ENCODE data around the gene MYO18A. TPM values are rescaled to one million over a fixed set of nuclear protein-coding genes. Genes with fewer than 3 reads are reported as not detected.
A peak's percentile ranks its signal among the peaks of the same experiment; 100 is the strongest.

Gene MYO18A
- total RNA-seq, 5 donors from 2014 or later (not counting 1 experiment from before 2014, with no cell fraction given) = 119 to 151 (median 145) TPM

- H3K4me3 Mint-ChIP-seq = no peak overlapping the region
- H3K9me3 Mint-ChIP-seq = no peaks in the 10 kb centered on the region
- Histone ChIP-seq H3K27ac (ENCODE audit: low read length) (no peak overlapping the region), H3K36me3 (ENCODE audit: control insufficient read depth in 2 of 2, extremely low read depth in 1 of 2, insufficient read depth in 1 of 2, low read length in 1 of 2) (no peaks in the 10 kb centered on the region), H3K9me3 (no peaks in the 10 kb centered on the region), H3K4me1 (ENCODE audit: control insufficient read depth in 1 of 2, extremely low read depth in 1 of 2, insufficient read depth in 2 of 2, low read length in 2 of 2) (peaks cover 2 to 36% of the 10 kb centered on the region in 2 experiments), H3K4me3 (ENCODE audit: control insufficient read depth in 1 of 2, extremely low read depth in 1 of 2, low read length in 1 of 2) (no peak overlapping the region), H3K27me3 (replicated peaks in 1 of 2; ENCODE audit: control insufficient read depth in 2 of 2, extremely low read depth in 1 of 2, insufficient read depth in 2 of 2, low read length in 1 of 2) (no peaks in the 10 kb centered on the region)
- no peaks in the 10 kb centered on the region for H3K36me3 Mint-ChIP-seq
- WGBS (ENCODE audit: insufficient coverage) = 83% methylated on average over 4 of the region's 4 CpGs
- peaks cover 36 to 53% (median 47%) of the 10 kb centered on the region in 3 donors for H3K4me1 Mint-ChIP-seq
- no peak overlapping the region for H3K27ac Mint-ChIP-seq
- no peak for DNase-seq
- no peak for ATAC-seq (replicated peaks in 1 of 4)
- ChIA-PET CTCF (no interaction called here), POLR2A (no interaction called here)
- H3K27me3 Mint-ChIP-seq = no peaks in the 10 kb centered on the region
Measured at GRCh38 chr17:29151567-29151966, 28.6 kb downstream of the MYO18A start.

GRCh38 chr17:29150161-29150560 is 30.0 kb downstream of the MYO18A start:
- ATAC-seq (replicated peaks in 1 of 4) (no peak), DNase-seq (no peak)
- no CpG with 5 or more reads among the region's 2 CpGs for WGBS (ENCODE audit: insufficient coverage)
- H3K4me3 ChIP-seq (ENCODE audit: control insufficient read depth in 1 of 2, extremely low read depth in 1 of 2, low read length in 1 of 2) = no peak overlapping the region
- Mint-ChIP-seq H3K27ac (peak overlapping the region; percentile 22 to 79), H3K4me3 (peak overlapping the region in 2 of 3 donors; percentile 73 to 74), H3K36me3 (no peaks in the 10 kb centered on the region), H3K27me3 (no peaks in the 10 kb centered on the region), H3K4me1 (peaks cover 39 to 59% (median 56%) of the 10 kb centered on the region in 3 donors), H3K9me3 (no peaks in the 10 kb centered on the region)
- H3K36me3 ChIP-seq (ENCODE audit: control insufficient read depth in 2 of 2, extremely low read depth in 1 of 2, insufficient read depth in 1 of 2, low read length in 1 of 2) = no peaks in the 10 kb centered on the region
- H3K9me3 ChIP-seq = no peaks in the 10 kb centered on the region
- ChIA-PET POLR2A (interaction anchor here in 1 of 2 donors (0.6 kb wide), 1 partner anchor 9 kb away, joined by 18 read pairs; no protein-coding TSS in a partner anchor), CTCF (interaction anchor here (1.0 to 6.8 kb wide), 7 partner anchors 10 to 220 kb away, joined by 3 to 184 read pairs (median 6); partner anchors contain the start of genes MYO18A (in 1 of the 2) and NUFIP2 (in 1 of the 2))
- no peaks in the 10 kb centered on the region for H3K27me3 ChIP-seq (replicated peaks in 1 of 2; ENCODE audit: control insufficient read depth in 2 of 2, extremely low read depth in 1 of 2, insufficient read depth in 2 of 2, low read length in 1 of 2)
- H3K4me1 ChIP-seq (ENCODE audit: control insufficient read depth in 1 of 2, extremely low read depth in 1 of 2, insufficient read depth in 2 of 2, low read length in 2 of 2) = peaks cover 5 to 35% of the 10 kb centered on the region in 2 experiments
- no peak overlapping the region for H3K27ac ChIP-seq (ENCODE audit: low read length)

- H3K36me3 Mint-ChIP-seq = no peaks in the 10 kb centered on the region
- POLR2A ChIA-PET = interaction anchor here in 1 of 2 donors (2.4 kb wide), 1 partner anchor 145 kb away, joined by 17 read pairs; the partner anchor contains the start of gene NUFIP2
- no peaks in the 10 kb centered on the region for H3K36me3 ChIP-seq (ENCODE audit: control insufficient read depth in 2 of 2, extremely low read depth in 1 of 2, insufficient read depth in 1 of 2, low read length in 1 of 2)
- peak overlapping the region; percentile 61 for H3K27ac ChIP-seq (ENCODE audit: low read length)
- no peaks in the 10 kb centered on the region for H3K27me3 ChIP-seq (replicated peaks in 1 of 2; ENCODE audit: control insufficient read depth in 2 of 2, extremely low read depth in 1 of 2, insufficient read depth in 2 of 2, low read length in 1 of 2)
- H3K9me3 Mint-ChIP-seq = no peaks in the 10 kb centered on the region
- no peaks in the 10 kb centered on the region for H3K27me3 Mint-ChIP-seq
- WGBS (ENCODE audit: insufficient coverage) = 55% methylated on average over 6 of the region's 8 CpGs
- H3K4me1 ChIP-seq (ENCODE audit: control insufficient read depth in 1 of 2, extremely low read depth in 1 of 2, insufficient read depth in 2 of 2, low read length in 2 of 2) = peaks cover 8 to 31% of the 10 kb centered on the region in 2 experiments
- CTCF ChIA-PET = interaction anchor here (0.6 to 6.8 kb wide), 15 partner anchors 10 to 220 kb away, joined by 3 to 184 read pairs (median 8); partner anchors contain the start of genes MYO18A (in 2 of the 2) and NUFIP2 (in 2 of the 2)
- peak overlapping the region; percentile 70 to 74 (median 73) for H3K4me3 Mint-ChIP-seq
- peaks cover 37 to 55% (median 53%) of the 10 kb centered on the region in 3 donors for H3K4me1 Mint-ChIP-seq
- DNase-seq (peak in 1 of 35 experiments; percentile 48), ATAC-seq (replicated peaks in 1 of 4) (no peak)
- peak overlapping the region; percentile 79 to 86 for H3K27ac Mint-ChIP-seq
- H3K4me3 ChIP-seq (ENCODE audit: control insufficient read depth in 1 of 2, extremely low read depth in 1 of 2, low read length in 1 of 2) = peak overlapping the region; percentile 50 to 76
- no peaks in the 10 kb centered on the region for H3K9me3 ChIP-seq
Measured at GRCh38 chr17:29149431-29150064, 30.6 kb downstream of the MYO18A start.

GRCh38 chr17:29148790-29149430 is 31.3 kb downstream of the MYO18A start:
- Histone ChIP-seq H3K4me1 (ENCODE audit: control insufficient read depth in 1 of 2, extremely low read depth in 1 of 2, insufficient read depth in 2 of 2, low read length in 2 of 2) (peaks cover 8 to 30% of the 10 kb centered on the region in 2 experiments), H3K36me3 (ENCODE audit: control insufficient read depth in 2 of 2, extremely low read depth in 1 of 2, insufficient read depth in 1 of 2, low read length in 1 of 2) (no peaks in the 10 kb centered on the region), H3K9me3 (no peaks in the 10 kb centered on the region), H3K27me3 (replicated peaks in 1 of 2; ENCODE audit: control insufficient read depth in 2 of 2, extremely low read depth in 1 of 2, insufficient read depth in 2 of 2, low read length in 1 of 2) (no peaks in the 10 kb centered on the region), H3K27ac (ENCODE audit: low read length) (peak overlapping the region; percentile 72), H3K4me3 (ENCODE audit: control insufficient read depth in 1 of 2, extremely low read depth in 1 of 2, low read length in 1 of 2) (peak overlapping the region; percentile 50 to 76)
- POLR2A ChIA-PET = interaction anchor here in 1 of 2 donors (2.4 kb wide), 1 partner anchor 145 kb away, joined by 17 read pairs; the partner anchor contains the start of gene NUFIP2
- H3K4me1 Mint-ChIP-seq = peaks cover 38 to 53% (median 49%) of the 10 kb centered on the region in 3 donors
- ATAC-seq (replicated peaks in 1 of 4) (peak; percentile 93 to 98 (median 93)), DNase-seq (peak; percentile 74 to 96 (median 86))
- WGBS (ENCODE audit: insufficient coverage) = 1% methylated on average over 20 of the region's 34 CpGs
- CTCF ChIA-PET = interaction anchor here (0.6 to 6.8 kb wide), 18 partner anchors 9 to 221 kb away, joined by 3 to 184 read pairs (median 7); partner anchors contain the start of genes MYO18A (in 2 of the 2) and NUFIP2 (in 2 of the 2)
- no peaks in the 10 kb centered on the region for H3K36me3 Mint-ChIP-seq
- peak overlapping the region; percentile 70 to 74 (median 73) for H3K4me3 Mint-ChIP-seq
- no peaks in the 10 kb centered on the region for H3K9me3 Mint-ChIP-seq
- H3K27me3 Mint-ChIP-seq = no peaks in the 10 kb centered on the region
- peak overlapping the region; percentile 86 to 88 for H3K27ac Mint-ChIP-seq

- ChIA-PET POLR2A (interaction anchor here (0.7 to 2.4 kb wide), 3 partner anchors 9 to 534 kb away, joined by 3 to 17 read pairs (median 10); partner anchors contain the start of genes NUFIP2 (in 1 of the 2) and RSKR (in 1 of the 2)), CTCF (interaction anchor here (0.6 to 6.8 kb wide), 21 partner anchors 8 to 1341 kb away, joined by 3 to 184 read pairs (median 7); partner anchors contain the start of genes MYO18A (in 2 of the 2) and NUFIP2 (in 1 of the 2))
- H3K4me3 Mint-ChIP-seq = peak overlapping the region; percentile 61 to 73 (median 71)
- no peaks in the 10 kb centered on the region for H3K36me3 Mint-ChIP-seq
- WGBS (ENCODE audit: insufficient coverage) = 15% methylated on average over 2 of the region's 5 CpGs
- peak overlapping the region; percentile 86 to 88 for H3K27ac Mint-ChIP-seq
- peak overlapping the region; percentile 72 for H3K27ac ChIP-seq (ENCODE audit: low read length)
- H3K9me3 Mint-ChIP-seq = no peaks in the 10 kb centered on the region
- H3K27me3 ChIP-seq (replicated peaks in 1 of 2; ENCODE audit: control insufficient read depth in 2 of 2, extremely low read depth in 1 of 2, insufficient read depth in 2 of 2, low read length in 1 of 2) = no peaks in the 10 kb centered on the region
- H3K36me3 ChIP-seq (ENCODE audit: control insufficient read depth in 2 of 2, extremely low read depth in 1 of 2, insufficient read depth in 1 of 2, low read length in 1 of 2) = no peaks in the 10 kb centered on the region
- peak overlapping the region; percentile 36 to 76 for H3K4me3 ChIP-seq (ENCODE audit: control insufficient read depth in 1 of 2, extremely low read depth in 1 of 2, low read length in 1 of 2)
- peaks cover 8 to 33% of the 10 kb centered on the region in 2 experiments for H3K4me1 ChIP-seq (ENCODE audit: control insufficient read depth in 1 of 2, extremely low read depth in 1 of 2, insufficient read depth in 2 of 2, low read length in 2 of 2)
- H3K27me3 Mint-ChIP-seq = no peaks in the 10 kb centered on the region
- H3K4me1 Mint-ChIP-seq = peaks cover 42 to 52% (median 49%) of the 10 kb centered on the region in 3 donors
- DNase-seq = no peak
- ATAC-seq (replicated peaks in 1 of 4) = no peak
- no peaks in the 10 kb centered on the region for H3K9me3 ChIP-seq
Measured at GRCh38 chr17:29148257-29148789, 31.9 kb downstream of the MYO18A start.
